ENCODE measurements around the gene ELSPBP1. TPM values are rescaled to one million over a fixed set of nuclear protein-coding genes. Genes with fewer than 3 reads are reported as not detected.

ELSPBP1 gene
- total and polyA plus RNA-seq, 4 donors, result not detected

GRCh38 chr19:48000846-48001245 is 6.4 kb downstream of the ELSPBP1 start:
- H3K9ac ChIP-seq (ENCODE audit: low read depth in 1 of 2, low read length in 2 of 2), result no peak overlapping the region
- H3K4me3 ChIP-seq (ENCODE audit: low read depth in 1 of 3, low read length in 3 of 3), result no peak overlapping the region
- DNase-seq (ENCODE audit: low spot score), result no peak
- H3K27ac ChIP-seq (ENCODE audit: low read depth in 1 of 2, low read length in 2 of 2), result no peak overlapping the region
- H3K4me1 ChIP-seq (ENCODE audit: control insufficient read depth in 4 of 4, insufficient read depth in 4 of 4, low read length in 3 of 4), result no peaks in the 10 kb centered on the region
- TF ChIP-seq SP1 (IDR thresholded peaks at IDR 0.05), result no peak
- no peak for TF ChIP-seq NR2F2 (IDR thresholded peaks at IDR 0.05)
- no peak for TF ChIP-seq RAD21 (IDR thresholded peaks at IDR 0.05)
- TF ChIP-seq REST (IDR thresholded peaks at IDR 0.05), result no peak
- TF ChIP-seq FOXA1 (IDR thresholded peaks at IDR 0.05), result no peak
- no peak for TF ChIP-seq GABPA (IDR thresholded peaks at IDR 0.05 in 1 of 2, conservative IDR thresholded peaks at IDR 0.05 in 1 of 2)
- TF ChIP-seq TAF1 (conservative IDR thresholded peaks at IDR 0.05), result no peak
- TF ChIP-seq YY1 (IDR thresholded peaks at IDR 0.05), result no peak
- TF ChIP-seq HNF4G (IDR thresholded peaks at IDR 0.05), result no peak
- TF ChIP-seq CTCF (IDR thresholded peaks at IDR 0.05; ENCODE audit: low read depth, low read length, missing input control), result no peak
- TF ChIP-seq EGR1 (IDR thresholded peaks at IDR 0.05; ENCODE audit: low read depth in 2 of 2), result no peak
- no peak for TF ChIP-seq ZBTB33 (IDR thresholded peaks at IDR 0.05)
- TF ChIP-seq MAX (IDR thresholded peaks at IDR 0.05), result no peak
- TF ChIP-seq ATF3 (IDR thresholded peaks at IDR 0.05), result no peak
- TF ChIP-seq JUND (IDR thresholded peaks at IDR 0.05), result no peak
- no peak for TF ChIP-seq RXRA (IDR thresholded peaks at IDR 0.05)
- no peak for TF ChIP-seq HNF4A (conservative IDR thresholded peaks at IDR 0.05)
- TF ChIP-seq FOXA2 (IDR thresholded peaks at IDR 0.05), result no peak
- 78% methylated on average over 6 of the region's 6 CpGs for WGBS
- H3K27me3 ChIP-seq (ENCODE audit: control insufficient read depth in 4 of 4, insufficient read depth in 4 of 4, low read length in 3 of 4), result peaks cover 0 to 2% (median 0%) of the 10 kb centered on the region in 4 donors
- no peaks in the 10 kb centered on the region for H3K9me3 ChIP-seq (ENCODE audit: control insufficient read depth in 4 of 4, low read length in 3 of 4)
- H3K36me3 ChIP-seq (ENCODE audit: control insufficient read depth in 4 of 4, insufficient read depth in 3 of 4, low read depth in 1 of 4, low read length in 3 of 4), result no peaks in the 10 kb centered on the region
